HCT116 (cell line): ENCODE data around the gene NHSL1. TPM values are rescaled to one million over a fixed set of nuclear protein-coding genes. Genes with fewer than 3 reads are reported as not detected.

Experiments used
- ATAC-seq: fragments of 200-7000 bp; cut with Tn5 transposase; 2 replicates; pipeline ENCODE4 v1.9.1; 2020; ENCODE audit warnings: mild to moderate bottlenecking, moderate library complexity
- BruUV-seq: library from RNA; stranded (reverse); fragments of 400-500 nt; replicated peaks from 2 replicates; lab custom pipeline; 2021; lab: Mats Ljungman, UMichigan
- CTCF ChIA-PET: fragments of 300-600 bp; sonication (Branson Sonifier 250); formaldehyde crosslinking; loops from one replicate; lab custom pipeline; 2021; ENCODE audit warnings: antibody characterized with exemption; lab: Charles Lee
- POLR2A ChIA-PET: fragments of 300-600, 350-600 bp; sonication (Branson Sonifier 250); formaldehyde crosslinking; loops from one replicate; lab custom pipeline; 2021; ENCODE audit warnings: antibody characterized with exemption; lab: Charles Lee
- RAD21 ChIA-PET, 2 experiments: fragments of 300-600 bp; sonication (Branson Sonifier 250); formaldehyde crosslinking; loops; one replicate each; lab custom pipeline; 2023; ENCODE audit warnings: low total read pairs in 2 of 2; ENCODE audit not compliant: uncharacterized antibody in 2 of 2, unreplicated experiment in 2 of 2, low non-redundant PET in 1 of 2; lab: Charles Lee
- DNase-seq: peaks from one replicate; pipeline ENCODE4 v3.0.0-alpha.2; 2010; ENCODE audit warnings: low read depth, low spot score
- H2AFZ ChIP-seq: fragments of 200-600 bp; shearing (Covaris generic), sonication (generic); 2 replicates; pipeline ENCODE4 v1.6.1; 2017; ENCODE audit warnings: low read depth, mixed run types, mixed read lengths, antibody characterized with exemption, low read length; ENCODE audit not compliant: poor library complexity, severe bottlenecking
- H3K27ac ChIP-seq: 2 replicates; pipeline ENCODE4 v1.5.1; 2012; ENCODE audit warnings: low read depth, low read length
- H3K27me3 ChIP-seq: fragments of 200-600 bp; sonication (generic); 2 replicates; pipeline ENCODE4 v1.6.1; 2016; ENCODE audit warnings: mixed run types, low read length, mixed read lengths; ENCODE audit not compliant: insufficient read depth
- H3K36me3 ChIP-seq, 2 experiments: fragments of 200-500 bp in 1 of 2; fragments of 200-600 bp in 1 of 2; sonication (Bioruptor generic) in 1 of 2; sonication (generic) in 1 of 2; 2 replicates each; pipeline versions ENCODE4 v1.5.1 to v1.6.1; 2014 to 2016; ENCODE audit warnings: low read length in 2 of 2, inconsistent platforms in 1 of 2, mixed read lengths in 1 of 2, mixed run types in 1 of 2; ENCODE audit not compliant: insufficient read depth in 2 of 2, control insufficient read depth in 1 of 2
- H3K4me1 ChIP-seq, 2 experiments: fragments of 200-600 bp in 1 of 2; sonication (generic) in 1 of 2; 2 replicates each; pipeline versions ENCODE4 v1.5.1 to v1.6.1; 2012 to 2017; ENCODE audit warnings: low read length in 2 of 2, inconsistent platforms in 1 of 2, mild to moderate bottlenecking in 1 of 2, mixed read lengths in 1 of 2, mixed run types in 1 of 2, moderate library complexity in 1 of 2; ENCODE audit not compliant: insufficient read depth in 2 of 2, control insufficient read depth in 1 of 2
- H3K4me2 ChIP-seq: fragments of 200-600 bp; sonication (generic); 2 replicates; pipeline ENCODE4 v1.6.1; 2017; ENCODE audit warnings: mixed run types, low read length, mixed read lengths
- H3K4me3 ChIP-seq, 2 experiments: fragments of 200-600 bp in 1 of 2; sonication (generic) in 1 of 2; replicated peaks in 1 of 2; 2 replicates each; pipeline ENCODE4 v1.5.1; 2011 to 2016; ENCODE audit warnings: low read length in 2 of 2, control low read depth in 1 of 2, low read depth in 1 of 2, mild to moderate bottlenecking in 1 of 2, mixed read lengths in 1 of 2, mixed run types in 1 of 2
- H3K79me2 ChIP-seq: fragments of 200-600 bp; sonication (generic); 2 replicates; pipeline ENCODE4 v1.6.1; 2017; ENCODE audit warnings: mild to moderate bottlenecking, mixed run types, low read length, moderate library complexity, mixed read lengths; ENCODE audit not compliant: insufficient read depth
- H3K9ac ChIP-seq: fragments of 200-600 bp; sonication (generic); 2 replicates; pipeline ENCODE4 v1.6.1; 2016; ENCODE audit warnings: low read length, mixed read lengths
- H3K9me2 ChIP-seq: fragments of 200-600 bp; sonication (generic), shearing (Covaris generic); 2 replicates; pipeline ENCODE4 v1.6.1; 2017; ENCODE audit warnings: mixed run types, mild to moderate bottlenecking, moderate library complexity; ENCODE audit not compliant: insufficient read depth
- H3K9me3 ChIP-seq, 2 experiments: fragments of 200-500 bp in 1 of 2; fragments of 200-600 bp in 1 of 2; sonication (Bioruptor generic) in 1 of 2; sonication (generic) in 1 of 2; 2 replicates each; pipeline ENCODE4 v1.6.1; 2014 to 2017; ENCODE audit warnings: low read length in 2 of 2, mixed read lengths in 2 of 2, inconsistent platforms in 1 of 2, low read depth in 1 of 2, mild to moderate bottlenecking in 1 of 2, mixed run types in 1 of 2, moderate library complexity in 1 of 2; ENCODE audit not compliant: control insufficient read depth in 1 of 2, insufficient read depth in 1 of 2
- H4K20me1 ChIP-seq: fragments of 200-600 bp; sonication (generic), shearing (Covaris generic); 2 replicates; pipeline ENCODE4 v1.6.1; 2017; ENCODE audit warnings: mixed run types, mild to moderate bottlenecking, moderate library complexity; ENCODE audit not compliant: insufficient read depth
- ATF3 ChIP-seq: IDR thresholded peaks from 2 replicates; pipeline ENCODE4 v1.6.1; 2012
- CBX3 ChIP-seq: IDR thresholded peaks from 2 replicates; pipeline ENCODE4 v1.6.1; 2012; ENCODE audit warnings: low read depth
- EGR1 ChIP-seq: IDR thresholded peaks from 2 replicates; pipeline ENCODE4 v1.6.1; 2012; ENCODE audit warnings: low read depth
- ELF1 ChIP-seq: IDR thresholded peaks from 2 replicates; pipeline ENCODE4 v1.6.1; 2012; ENCODE audit warnings: low read depth, borderline replicate concordance
- EZH2phosphoT487 ChIP-seq: fragments of 200-600 bp; IDR thresholded peaks from 2 replicates; pipeline ENCODE4 v1.6.1; 2018; ENCODE audit warnings: antibody characterized with exemption, borderline replicate concordance
- POLR2A ChIP-seq: IDR thresholded peaks from 2 replicates; pipeline ENCODE4 v1.7.0; 2011; ENCODE audit warnings: borderline replicate concordance; ENCODE audit not compliant: insufficient read depth, insufficient read length; ENCODE audit errors: extremely low read depth
- TCF7L2 ChIP-seq: IDR thresholded peaks from 2 replicates; pipeline ENCODE4 v1.7.0; 2011; ENCODE audit warnings: borderline replicate concordance, inconsistent platforms; ENCODE audit not compliant: insufficient read depth, insufficient read length; ENCODE audit errors: extremely low read depth
- ZFX ChIP-seq: fragments of 450-650 bp; IDR thresholded peaks from 2 replicates; pipeline ENCODE4 v1.6.1; 2017
- ZNF274 ChIP-seq: fragments of 200-500 bp; sonication (Bioruptor generic); IDR thresholded peaks from 2 replicates; pipeline ENCODE4 v1.6.1; 2014; ENCODE audit warnings: mild to moderate bottlenecking, low read depth, low read length, inconsistent platforms
- intact Hi-C: fragments of 100-400 bp; cut with micrococcal nuclease; formaldehyde crosslinking; loops from 2 replicates; pipeline ENCODE4 v1.10.0; 2022
- total RNA-seq: library from RNA; stranded (reverse); gene quantifications from one replicate; pipeline ENCODE4 v1.2.1, GENCODE V29; 2021; ENCODE audit not compliant: unreplicated experiment
- TF ChIP-seq, protein P1 (sequence below): IDR thresholded peaks from 2 replicates; pipeline ENCODE4 v1.6.1; 2012; ENCODE audit warnings: low read depth

Gene NHSL1
- total RNA-seq, 1 experiment from 2014 or later = 15.4 TPM

DNA sequence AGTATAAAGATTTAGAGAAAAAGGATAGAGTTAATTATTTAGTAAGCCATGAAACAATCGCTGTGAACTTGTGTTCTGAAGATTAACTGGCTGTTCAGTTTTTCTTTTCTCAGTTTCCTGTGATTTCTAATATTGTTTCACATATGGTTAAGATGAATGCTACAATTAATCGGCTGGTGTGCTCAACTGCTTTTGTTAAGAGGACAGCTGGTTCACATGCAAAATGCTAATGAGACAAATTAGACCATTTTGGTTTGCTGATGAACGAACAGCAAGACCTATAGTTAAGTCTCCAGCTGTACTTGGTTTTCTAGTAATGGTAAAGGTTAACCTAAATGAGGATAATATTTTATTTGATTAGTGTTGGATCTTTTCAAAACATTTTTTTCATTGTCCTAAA is 10.8 kb upstream of the NHSL1 start:
- ChIA-PET POLR2A (no interaction called here), RAD21 (interaction anchor here in 1 of 2 experiments (1.2 kb wide), 1 partner anchor 62 kb away, joined by 3 read pairs; no protein-coding TSS in a partner anchor), CTCF (interaction anchor here (1.4 to 1.6 kb wide), 3 partner anchors 8 to 80 kb away, joined by 4 to 14 read pairs (median 7); no protein-coding TSS in a partner anchor)
- H2AFZ ChIP-seq = no peak overlapping the region
- no peaks in the 10 kb centered on the region for H3K36me3 ChIP-seq
- H3K4me1 ChIP-seq = peaks cover 0 to under 1% of the 10 kb centered on the region in 2 experiments; a peak in 1 of 4 replicates
- intact Hi-C loops = loop anchor here (10.0 kb wide), 1 partner anchor 225 kb away; no protein-coding TSS in a partner anchor
- DNase-seq = no peak
- BruUV-seq = no TSS peak
- H3K27me3 ChIP-seq = no peaks in the 10 kb centered on the region
- H4K20me1 ChIP-seq = no peaks in the 10 kb centered on the region
- no peak overlapping the region for H3K27ac ChIP-seq
- no peaks in the 10 kb centered on the region for H3K79me2 ChIP-seq
- H3K4me2 ChIP-seq = no peak overlapping the region
- no peak for ATAC-seq
- H3K9ac ChIP-seq = no peak overlapping the region
- no peaks in the 10 kb centered on the region for H3K9me2 ChIP-seq
- H3K9me3 ChIP-seq = no peaks in the 10 kb centered on the region
- H3K4me3 ChIP-seq = no peak overlapping the region
- TF ChIP-seq ELF1 (no peak), TCF7L2 (no peak), EGR1 (no peak), POLR2A (no peak), CBX3 (no peak), EZH2phosphoT487 (no peak), ZFX (no peak), ZNF274 (no peak), ATF3 (no peak)
- TF ChIP-seq, protein P1, sequence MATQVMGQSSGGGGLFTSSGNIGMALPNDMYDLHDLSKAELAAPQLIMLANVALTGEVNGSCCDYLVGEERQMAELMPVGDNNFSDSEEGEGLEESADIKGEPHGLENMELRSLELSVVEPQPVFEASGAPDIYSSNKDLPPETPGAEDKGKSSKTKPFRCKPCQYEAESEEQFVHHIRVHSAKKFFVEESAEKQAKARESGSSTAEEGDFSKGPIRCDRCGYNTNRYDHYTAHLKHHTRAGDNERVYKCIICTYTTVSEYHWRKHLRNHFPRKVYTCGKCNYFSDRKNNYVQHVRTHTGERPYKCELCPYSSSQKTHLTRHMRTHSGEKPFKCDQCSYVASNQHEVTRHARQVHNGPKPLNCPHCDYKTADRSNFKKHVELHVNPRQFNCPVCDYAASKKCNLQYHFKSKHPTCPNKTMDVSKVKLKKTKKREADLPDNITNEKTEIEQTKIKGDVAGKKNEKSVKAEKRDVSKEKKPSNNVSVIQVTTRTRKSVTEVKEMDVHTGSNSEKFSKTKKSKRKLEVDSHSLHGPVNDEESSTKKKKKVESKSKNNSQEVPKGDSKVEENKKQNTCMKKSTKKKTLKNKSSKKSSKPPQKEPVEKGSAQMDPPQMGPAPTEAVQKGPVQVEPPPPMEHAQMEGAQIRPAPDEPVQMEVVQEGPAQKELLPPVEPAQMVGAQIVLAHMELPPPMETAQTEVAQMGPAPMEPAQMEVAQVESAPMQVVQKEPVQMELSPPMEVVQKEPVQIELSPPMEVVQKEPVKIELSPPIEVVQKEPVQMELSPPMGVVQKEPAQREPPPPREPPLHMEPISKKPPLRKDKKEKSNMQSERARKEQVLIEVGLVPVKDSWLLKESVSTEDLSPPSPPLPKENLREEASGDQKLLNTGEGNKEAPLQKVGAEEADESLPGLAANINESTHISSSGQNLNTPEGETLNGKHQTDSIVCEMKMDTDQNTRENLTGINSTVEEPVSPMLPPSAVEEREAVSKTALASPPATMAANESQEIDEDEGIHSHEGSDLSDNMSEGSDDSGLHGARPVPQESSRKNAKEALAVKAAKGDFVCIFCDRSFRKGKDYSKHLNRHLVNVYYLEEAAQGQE = no peak
